ENCODE data around the gene USP50. TPM values are rescaled to one million over a fixed set of nuclear protein-coding genes. Genes with fewer than 3 reads are reported as not detected.

The USP50 gene
- total RNA-seq = not detected in 2 replicates

DNA sequence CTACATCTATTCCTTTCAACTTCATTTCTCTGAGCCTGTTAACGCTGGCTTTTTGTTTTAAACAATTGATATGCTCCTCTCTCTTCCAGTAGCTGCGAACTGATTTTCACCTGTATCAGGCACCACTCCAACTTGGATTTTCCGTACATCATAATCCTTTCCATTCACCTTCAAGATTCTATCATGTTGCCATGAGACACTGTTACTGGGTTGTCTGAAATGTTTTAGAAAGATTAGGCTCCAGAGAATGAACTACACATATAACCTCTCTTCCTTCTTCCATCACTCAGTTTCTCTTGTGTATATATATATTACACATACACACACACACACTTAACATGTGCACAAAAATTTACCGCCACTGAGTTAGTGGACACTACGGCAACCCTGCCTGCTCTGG, at the start of gene USP50:
Gene USP50 (minus strand): TSS at position 101 of the 400 bp plus-strand sequence. CDS start 141 bp downstream, outside the sequence.

Other genes starting within 250 kb of the USP50 start
- 32.6 and 41.0 TPM in 2 replicates for gene GABPB1, start 191.5 kb downstream of the USP50 start, total RNA-seq
- gene USP8, start 122.3 kb downstream of the USP50 start, total RNA-seq = 20.7 and 28.6 TPM in 2 replicates
- gene TRPM7, start 140.1 kb upstream of the USP50 start, total RNA-seq = 12.8 and 13.8 TPM in 2 replicates
- gene SPPL2A, start 219.0 kb upstream of the USP50 start, total RNA-seq = 84.3 and 113 TPM in 2 replicates